Hypothalamus (tissue), 51 donors: ENCODE measurements around the gene GABRG3.

Experiments
- DNase-seq, 51 donors: peaks; one replicate each; lab custom pipeline; 2025; lab: John Stamatoyannopoulos, UW

Gene GABRG3

GRCh38 chr15:27235681-27236080 is 264.7 kb downstream of the GABRG3 start:
- no peak for DNase-seq

GRCh38 chr15:27237319-27237939 is 266.4 kb downstream of the GABRG3 start:
- no peak for DNase-seq

GRCh38 chr15:27238209-27238608 is 267.2 kb downstream of the GABRG3 start:
- no peak for DNase-seq

- DNase-seq, result no peak
These were observed 267.9 kb downstream of the GABRG3 start for GRCh38 chr15:27238707-27239423.

DNA sequence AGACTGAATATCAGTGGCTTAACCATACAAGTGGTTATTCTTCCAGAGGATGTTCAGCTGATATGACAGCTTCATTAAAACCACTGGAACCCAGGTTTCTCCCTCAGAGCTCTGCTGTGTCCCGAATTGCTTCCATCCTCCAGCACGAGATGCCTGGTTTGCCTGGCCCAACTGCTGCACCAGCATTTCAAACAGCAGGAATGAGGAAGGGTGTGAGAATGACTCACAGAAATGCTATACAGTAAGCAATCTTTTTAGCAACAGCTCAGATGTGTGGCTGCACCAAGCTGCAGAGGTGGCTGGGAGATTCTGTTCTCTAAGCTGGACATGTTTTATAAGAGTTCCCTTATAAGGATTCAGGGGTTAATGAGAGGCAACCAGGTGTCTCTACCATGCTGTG is 271.0 kb downstream of the GABRG3 start:
- no peak for DNase-seq

GRCh38 chr15:27244047-27244446 is 273.1 kb downstream of the GABRG3 start:
- no peak for DNase-seq

DNA sequence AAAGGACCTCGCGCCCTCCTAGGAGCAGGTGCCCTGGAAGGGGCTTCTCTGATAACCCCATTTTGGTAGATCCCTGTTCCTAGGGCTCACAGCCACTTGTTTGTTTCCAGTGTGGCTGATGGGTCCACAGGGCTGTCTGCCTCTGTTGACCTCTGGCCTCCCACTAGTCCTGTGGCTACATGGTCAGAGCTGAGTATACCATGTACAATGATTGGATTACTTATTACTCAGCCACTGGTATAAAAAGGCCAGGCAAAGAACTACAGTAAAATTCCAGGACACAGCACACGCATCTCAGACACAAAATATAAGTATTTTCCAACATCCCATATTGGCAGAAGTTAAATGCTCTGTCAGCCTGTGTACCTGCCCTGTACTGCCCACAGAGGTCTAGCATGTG is 277.3 kb downstream of the GABRG3 start:
- DNase-seq, result no peak

GRCh38 chr15:27249046-27249759 is 278.2 kb downstream of the GABRG3 start:
- DNase-seq, result no peak

DNA sequence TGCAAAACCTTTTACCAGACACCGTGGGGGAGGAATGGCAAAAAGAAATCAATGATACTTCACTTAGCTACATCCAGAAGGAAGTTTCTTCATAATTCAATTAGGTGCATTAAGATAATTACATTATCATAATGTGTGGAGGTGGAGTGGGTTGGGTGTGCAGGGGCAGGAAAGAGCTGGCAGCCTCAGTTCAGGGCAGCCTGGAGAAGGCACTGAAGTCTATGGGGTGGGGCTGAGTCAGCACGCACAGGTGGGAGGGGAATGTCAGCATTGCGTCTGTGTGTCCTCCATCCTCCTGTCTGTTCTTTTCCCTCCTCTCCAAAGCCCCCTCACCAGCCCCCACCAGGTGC is 278.8 kb downstream of the GABRG3 start:
- no peak for DNase-seq

GRCh38 chr15:27250223-27250622 is 279.2 kb downstream of the GABRG3 start:
- no peak for DNase-seq

DNA sequence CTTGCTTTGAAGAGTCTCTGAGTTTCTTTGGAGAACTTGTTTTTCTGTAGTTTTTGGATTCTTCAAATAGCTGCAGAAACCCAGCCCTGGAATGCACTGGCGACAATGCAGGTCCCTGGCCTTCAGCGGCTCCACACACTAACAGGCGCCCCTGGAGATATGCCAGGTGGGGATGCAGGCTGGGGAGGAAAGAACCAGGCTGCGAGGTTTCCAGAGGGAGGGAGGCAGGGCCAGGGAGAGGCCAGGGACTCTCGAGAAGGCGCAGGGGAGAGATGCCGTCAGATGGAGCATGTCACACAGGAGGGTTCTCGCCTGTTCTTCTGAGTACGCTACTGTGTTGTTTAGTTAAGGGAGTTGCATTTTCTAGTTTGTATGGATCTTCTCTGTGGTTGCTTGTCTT is 283.1 kb downstream of the GABRG3 start:
- DNase-seq, result no peak

DNA sequence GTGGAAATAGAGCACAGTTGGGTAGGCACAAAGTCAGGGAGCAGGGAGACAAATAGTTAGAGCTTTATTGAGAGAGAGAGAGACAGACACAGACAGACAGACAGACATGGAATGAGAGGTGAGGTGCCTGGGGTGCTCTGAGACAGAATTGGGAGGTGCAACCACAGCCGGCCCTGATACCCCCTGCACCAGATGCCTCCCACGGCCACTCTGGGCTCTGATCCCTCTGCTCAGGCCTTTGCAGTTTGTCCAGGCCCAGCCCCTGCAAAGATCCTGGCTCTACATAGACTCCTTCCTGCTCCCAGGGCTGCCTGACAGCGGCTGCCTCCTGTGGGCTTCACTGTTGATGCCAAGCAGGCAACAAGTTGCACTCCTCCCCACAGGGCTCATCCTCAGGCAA is 283.8 kb downstream of the GABRG3 start:
- no peak for DNase-seq

DNA sequence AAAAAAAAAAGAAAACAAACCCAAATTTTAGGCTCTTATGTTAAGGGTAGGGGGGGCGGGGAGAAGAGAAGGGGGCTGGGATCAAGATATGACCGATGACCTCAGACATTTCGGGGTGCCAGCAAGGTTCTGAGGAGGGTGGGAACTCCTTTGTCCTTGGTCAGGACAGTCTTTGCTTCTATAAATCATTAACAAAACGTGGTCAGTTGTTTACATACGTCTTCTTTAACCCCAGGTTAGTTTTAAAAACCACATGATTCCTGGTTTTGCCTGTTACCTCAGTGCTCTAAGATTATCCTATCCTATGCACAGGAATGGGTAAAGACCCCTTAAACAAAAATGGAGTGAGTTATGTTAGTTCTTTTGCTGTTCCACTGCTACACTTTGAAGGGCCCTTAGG is 285.5 kb downstream of the GABRG3 start:
- no peak for DNase-seq

DNA sequence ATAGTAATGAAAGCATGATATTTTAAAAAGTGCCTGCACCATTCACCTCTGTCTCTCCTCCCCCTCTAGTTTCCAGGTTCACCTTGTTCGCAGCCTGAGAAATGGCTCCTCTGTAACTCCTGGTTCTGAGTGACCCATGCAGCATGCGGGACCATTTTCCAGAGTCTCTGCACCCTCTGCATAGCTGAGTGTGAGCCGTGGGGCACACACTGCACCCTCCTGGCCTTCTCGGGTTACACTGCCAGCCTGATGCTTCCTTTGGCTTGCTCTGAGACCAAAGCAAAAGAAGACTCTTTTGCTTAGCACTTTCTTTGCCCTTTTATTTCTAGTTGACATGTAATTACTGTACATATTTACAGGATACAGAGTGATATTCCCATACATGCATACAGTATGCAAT is 287.3 kb downstream of the GABRG3 start:
- no peak for DNase-seq

GRCh38 chr15:27260523-27260922 is 289.5 kb downstream of the GABRG3 start:
- no peak for DNase-seq

GRCh38 chr15:27268923-27269322 is 297.9 kb downstream of the GABRG3 start:
- DNase-seq, result no peak

DNA sequence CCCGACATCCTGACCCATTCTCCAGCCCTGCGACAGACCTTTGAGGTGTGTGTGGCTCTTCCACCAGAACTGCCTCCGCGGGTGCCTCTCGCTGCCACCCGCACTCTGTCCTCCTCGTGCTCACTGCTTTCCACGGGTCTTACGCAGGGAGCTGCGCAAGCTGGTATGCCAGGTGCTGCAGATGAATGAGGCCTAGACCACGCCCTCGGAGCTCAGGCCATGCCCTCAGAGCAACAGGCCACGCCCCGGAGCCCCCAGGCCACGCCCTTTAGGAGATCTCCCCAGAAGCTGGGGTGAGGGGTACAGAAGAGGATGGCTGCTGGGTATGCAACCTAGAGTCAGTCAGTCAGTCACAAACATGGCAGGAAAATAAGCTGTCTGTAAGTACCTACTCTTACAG is 300.3 kb downstream of the GABRG3 start:
- DNase-seq, result no peak

GRCh38 chr15:27272427-27272826 is 301.4 kb downstream of the GABRG3 start:
- peak in 2 of 51 donors; percentile 30 to 36 for DNase-seq

DNA sequence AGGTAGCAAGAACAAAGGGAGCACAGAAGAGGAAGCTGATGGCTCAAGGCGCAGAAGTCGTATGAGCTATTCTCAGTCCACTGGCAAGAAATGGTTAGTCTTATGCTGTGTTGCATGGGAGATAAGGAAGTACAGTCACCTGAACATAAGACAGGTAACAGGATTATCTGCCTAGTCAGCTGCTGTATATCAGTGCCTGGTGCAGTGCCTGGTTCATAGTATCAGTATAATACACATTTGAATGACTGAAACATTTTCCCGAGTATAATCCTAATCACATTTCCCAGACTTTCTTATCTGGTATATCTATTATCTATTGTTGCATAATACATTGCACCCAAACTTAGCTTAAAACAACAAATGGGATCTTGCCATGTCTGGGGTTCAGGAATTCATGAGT is 302.5 kb downstream of the GABRG3 start:
- DNase-seq, result no peak

DNA sequence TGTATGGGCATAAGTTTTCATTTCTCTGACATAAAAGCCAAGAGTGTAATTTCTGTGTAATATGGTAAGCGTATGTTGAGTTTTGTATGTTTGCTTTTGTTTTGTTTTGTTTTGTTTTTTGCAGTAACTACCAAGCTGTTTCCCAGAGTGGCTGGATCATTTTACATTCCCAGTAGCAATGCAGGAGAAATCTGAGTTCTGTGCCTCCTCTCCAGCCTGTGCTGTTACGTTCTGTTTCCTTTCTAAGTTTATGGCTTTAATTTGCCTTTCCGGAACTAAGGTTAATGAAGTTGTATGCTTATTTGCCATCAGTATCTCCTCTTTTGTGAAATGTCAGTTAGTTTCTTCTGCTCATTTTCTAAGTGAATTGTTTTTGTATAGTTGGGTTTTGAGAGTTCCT is 307.8 kb downstream of the GABRG3 start:
- no peak for DNase-seq

DNA sequence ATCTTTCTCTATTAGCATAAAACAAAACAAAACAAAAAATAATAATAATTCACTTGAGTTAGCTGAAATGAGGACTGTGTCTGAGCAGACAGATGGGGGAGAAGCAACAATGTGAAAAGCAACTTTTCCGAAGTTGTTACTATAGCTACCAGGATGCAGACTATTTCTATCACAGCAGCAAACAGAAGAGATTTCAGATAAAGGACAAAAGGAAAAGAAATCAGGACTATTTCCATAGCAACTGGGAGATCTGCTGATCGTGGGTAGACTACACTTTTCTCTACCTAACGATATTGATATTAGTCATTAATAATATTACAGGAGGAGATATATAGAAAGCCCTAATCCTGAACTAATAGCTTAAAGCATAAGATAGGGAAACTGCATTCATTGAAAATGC is 321.7 kb downstream of the GABRG3 start:
- no peak for DNase-seq

GRCh38 chr15:27293607-27294006 is 322.6 kb downstream of the GABRG3 start:
- no peak for DNase-seq
